ENCODE measurements around the gene ECE2. TPM values are rescaled to one million over a fixed set of nuclear protein-coding genes. Genes with fewer than 3 reads are reported as not detected.

Gene ECE2
- total RNA-seq, 1 donor from 2014 or later: not detected

DNA sequence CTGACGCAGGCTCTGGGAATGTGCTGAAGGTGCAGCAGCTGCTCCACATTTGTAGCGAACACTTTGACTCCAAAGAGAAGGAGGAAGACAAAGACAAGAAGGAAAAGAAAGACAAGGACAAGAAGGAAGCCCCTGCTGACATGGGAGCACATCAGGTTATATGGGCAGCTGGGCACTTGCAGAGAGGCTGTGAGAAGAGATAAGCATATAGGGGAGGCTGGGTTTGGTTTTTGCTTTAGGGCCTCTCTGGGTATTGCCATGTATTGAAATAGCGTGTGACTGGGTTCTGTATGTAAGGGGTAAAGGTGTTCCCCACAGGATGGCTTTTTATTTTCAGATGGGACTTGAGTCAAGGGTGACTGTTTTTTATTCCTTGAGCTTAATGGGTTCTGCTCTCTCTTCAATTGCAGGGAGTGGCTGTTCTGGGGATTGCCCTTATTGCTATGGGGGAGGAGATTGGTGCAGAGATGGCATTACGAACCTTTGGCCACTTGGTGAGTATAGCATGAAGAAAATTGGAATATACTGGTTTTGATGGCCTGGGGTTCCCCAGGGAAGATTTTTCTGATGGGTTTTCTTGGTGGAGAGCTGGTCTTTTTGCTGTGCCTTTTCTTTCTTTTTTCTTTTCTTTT is 30.6 kb downstream of the ECE2 start:
- Mint-ChIP-seq H3K9me3 (no peaks in the 10 kb centered on the region), H3K27ac (no peak overlapping the region), H3K36me3 (peaks cover 36% of the 10 kb centered on the region), H3K4me1 (ENCODE audit: unreplicated experiment) (no peaks in the 10 kb centered on the region), H3K27me3 (no peaks in the 10 kb centered on the region), H3K4me3 (no peak overlapping the region)
- DNase-seq (ENCODE audit: extremely low spot score, unreplicated experiment): no peak
- TF ChIP-seq, protein P1, sequence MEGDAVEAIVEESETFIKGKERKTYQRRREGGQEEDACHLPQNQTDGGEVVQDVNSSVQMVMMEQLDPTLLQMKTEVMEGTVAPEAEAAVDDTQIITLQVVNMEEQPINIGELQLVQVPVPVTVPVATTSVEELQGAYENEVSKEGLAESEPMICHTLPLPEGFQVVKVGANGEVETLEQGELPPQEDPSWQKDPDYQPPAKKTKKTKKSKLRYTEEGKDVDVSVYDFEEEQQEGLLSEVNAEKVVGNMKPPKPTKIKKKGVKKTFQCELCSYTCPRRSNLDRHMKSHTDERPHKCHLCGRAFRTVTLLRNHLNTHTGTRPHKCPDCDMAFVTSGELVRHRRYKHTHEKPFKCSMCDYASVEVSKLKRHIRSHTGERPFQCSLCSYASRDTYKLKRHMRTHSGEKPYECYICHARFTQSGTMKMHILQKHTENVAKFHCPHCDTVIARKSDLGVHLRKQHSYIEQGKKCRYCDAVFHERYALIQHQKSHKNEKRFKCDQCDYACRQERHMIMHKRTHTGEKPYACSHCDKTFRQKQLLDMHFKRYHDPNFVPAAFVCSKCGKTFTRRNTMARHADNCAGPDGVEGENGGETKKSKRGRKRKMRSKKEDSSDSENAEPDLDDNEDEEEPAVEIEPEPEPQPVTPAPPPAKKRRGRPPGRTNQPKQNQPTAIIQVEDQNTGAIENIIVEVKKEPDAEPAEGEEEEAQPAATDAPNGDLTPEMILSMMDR (conservative IDR thresholded peaks at IDR 0.05): no peak

DNA sequence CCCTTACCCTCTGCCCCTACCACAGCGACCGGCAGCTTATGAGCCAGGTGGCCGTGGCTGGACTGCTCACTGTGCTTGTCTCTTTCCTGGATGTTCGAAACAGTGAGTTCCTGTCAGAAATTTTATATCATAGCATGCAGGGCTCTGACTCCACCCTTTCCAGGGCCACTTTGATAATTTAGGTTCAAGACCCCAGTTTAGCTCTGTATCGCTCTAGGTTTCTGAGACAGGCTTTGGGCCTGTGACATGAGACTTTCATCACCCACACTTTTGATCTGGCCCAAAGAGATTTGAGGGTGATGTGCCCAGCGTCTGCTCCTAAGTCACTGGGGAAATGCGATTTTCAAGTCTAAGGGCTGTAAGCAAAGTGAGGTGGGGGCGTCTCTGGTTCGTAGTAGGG is 32.1 kb downstream of the ECE2 start:
- H3K4me3 Mint-ChIP-seq: no peak overlapping the region
- no peak overlapping the region for H3K27ac Mint-ChIP-seq
- DNase-seq (ENCODE audit: extremely low spot score, unreplicated experiment): no peak
- TF ChIP-seq, protein P1 (conservative IDR thresholded peaks at IDR 0.05): no peak
- H3K4me1 Mint-ChIP-seq (ENCODE audit: unreplicated experiment): no peaks in the 10 kb centered on the region
- no peaks in the 10 kb centered on the region for H3K9me3 Mint-ChIP-seq
- no peaks in the 10 kb centered on the region for H3K27me3 Mint-ChIP-seq
- H3K36me3 Mint-ChIP-seq: peaks cover 32% of the 10 kb centered on the region

DNA sequence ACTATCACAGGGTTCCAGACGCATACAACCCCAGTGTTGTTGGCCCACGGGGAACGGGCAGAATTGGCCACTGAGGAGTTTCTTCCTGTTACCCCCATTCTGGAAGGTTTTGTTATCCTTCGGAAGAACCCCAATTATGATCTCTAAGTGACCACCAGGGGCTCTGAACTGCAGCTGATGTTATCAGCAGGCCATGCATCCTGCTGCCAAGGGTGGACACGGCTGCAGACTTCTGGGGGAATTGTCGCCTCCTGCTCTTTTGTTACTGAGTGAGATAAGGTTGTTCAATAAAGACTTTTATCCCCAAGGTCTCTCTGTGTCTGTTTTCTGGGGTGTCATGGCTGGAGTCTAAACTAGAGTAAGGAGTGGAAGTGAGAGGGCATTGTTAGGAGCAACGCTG is 32.9 kb downstream of the ECE2 start:
- peak overlapping the region; percentile 22 for H3K27ac Mint-ChIP-seq
- H3K36me3 Mint-ChIP-seq: peaks cover 32% of the 10 kb centered on the region
- TF ChIP-seq, protein P1 (conservative IDR thresholded peaks at IDR 0.05): peak; percentile 25
- DNase-seq (ENCODE audit: extremely low spot score, unreplicated experiment): no peak
- no peak overlapping the region for H3K4me3 Mint-ChIP-seq
- no peaks in the 10 kb centered on the region for H3K4me1 Mint-ChIP-seq (ENCODE audit: unreplicated experiment)
- no peaks in the 10 kb centered on the region for H3K27me3 Mint-ChIP-seq
- no peaks in the 10 kb centered on the region for H3K9me3 Mint-ChIP-seq

DNA sequence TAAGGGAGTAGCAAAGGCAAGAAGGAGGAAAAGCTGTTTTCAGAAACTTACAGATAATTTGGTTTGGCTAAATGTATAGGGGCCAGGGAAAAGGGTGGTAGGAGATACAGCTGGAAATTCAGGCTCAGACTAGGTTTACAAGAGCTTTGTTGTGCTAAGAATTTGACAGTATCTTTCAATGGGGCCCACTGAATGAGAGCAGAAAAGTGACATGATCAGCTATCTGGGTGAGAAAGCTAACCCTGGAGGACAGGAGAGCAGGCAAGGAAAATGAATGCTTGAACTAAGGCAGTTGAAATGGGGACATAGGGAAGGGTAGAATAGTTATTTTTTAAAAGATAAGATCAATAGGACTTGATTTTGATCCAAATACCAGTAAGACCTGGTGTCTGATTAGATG is 35.8 kb downstream of the ECE2 start:
- Mint-ChIP-seq H3K36me3 (peaks cover 16% of the 10 kb centered on the region), H3K27ac (peak overlapping the region; percentile 9), H3K4me1 (ENCODE audit: unreplicated experiment) (peaks cover 8% of the 10 kb centered on the region), H3K27me3 (no peaks in the 10 kb centered on the region), H3K9me3 (no peaks in the 10 kb centered on the region), H3K4me3 (peak overlapping the region; percentile 64)
- TF ChIP-seq, protein P1 (conservative IDR thresholded peaks at IDR 0.05): no peak
- DNase-seq (ENCODE audit: extremely low spot score, unreplicated experiment): no peak

DNA sequence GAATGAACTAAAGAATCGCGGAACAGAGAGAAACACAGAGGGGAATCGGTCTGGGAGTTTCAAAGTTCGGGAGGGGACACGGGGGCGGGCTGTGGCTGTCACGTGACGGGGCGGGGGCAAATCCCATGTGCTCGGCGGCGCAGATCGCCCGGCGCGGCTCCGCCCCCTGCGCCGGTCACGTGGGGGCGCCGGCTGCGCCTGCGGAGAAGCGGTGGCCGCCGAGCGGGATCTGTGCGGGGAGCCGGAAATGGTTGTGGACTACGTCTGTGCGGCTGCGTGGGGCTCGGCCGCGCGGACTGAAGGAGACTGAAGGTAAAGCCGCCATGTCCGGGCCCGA is 38.5 kb downstream of the ECE2 start, which contains the start of gene EIF4G1:
TSS of gene EIF4G1 (plus strand) at position 244 of the 337 bp plus-strand sequence. CDS start 1,191 bp downstream, outside the sequence.
- TF ChIP-seq, protein P1 (conservative IDR thresholded peaks at IDR 0.05): no peak
- peak; percentile 95 for DNase-seq (ENCODE audit: extremely low spot score, unreplicated experiment)
- Mint-ChIP-seq H3K4me1 (ENCODE audit: unreplicated experiment) (peaks cover 27% of the 10 kb centered on the region), H3K9me3 (no peaks in the 10 kb centered on the region), H3K36me3 (peaks cover 21% of the 10 kb centered on the region), H3K27me3 (no peaks in the 10 kb centered on the region), H3K4me3 (peak within 1 kb of the TSS; percentile 90), H3K27ac (peak within 1 kb of the TSS; percentile 88)
